GM19035 (cell line): ENCODE data around the gene HIPK4.
"Not testable (repeated sequence)": the region's sequence is repeated elsewhere in the genome, so short reads cannot be mapped to it uniquely, and the experiment has no call there.

Experiments used
- ATAC-seq: cut with Tn5 transposase; IDR thresholded peaks from one replicate; pipeline ENCODE4 v1.9.1; 2021; ENCODE audit not compliant: unreplicated experiment

The HIPK4 gene

GRCh38 chr19:40418040-40418439, 28.1 kb upstream of the HIPK4 start:
- no peak for ATAC-seq

GRCh38 chr19:40417643-40417981, 27.6 kb upstream of the HIPK4 start:
- ATAC-seq: no peak

- no peak for ATAC-seq
These were observed 27.1 kb upstream of the HIPK4 start for GRCh38 chr19:40416918-40417642.

- no peak for ATAC-seq
These were observed 25.8 kb upstream of the HIPK4 start for GRCh38 chr19:40415768-40416167.

GRCh38 chr19:40414542-40415535, 24.9 kb upstream of the HIPK4 start:
- ATAC-seq: no peak

GRCh38 chr19:40413291-40413845, 23.4 kb upstream of the HIPK4 start, which contains the start of gene PRX:
PRX (minus strand) TSS chr19:40413378; CDS start chr19:40407932, 5,446 bp downstream.
- ATAC-seq: no peak

GRCh38 chr19:40412866-40413265, 22.9 kb upstream of the HIPK4 start:
- ATAC-seq: no peak

- no peak for ATAC-seq
These were observed 22.0 kb upstream of the HIPK4 start for GRCh38 chr19:40411958-40412499.

- ATAC-seq: no peak
These were observed 21.3 kb upstream of the HIPK4 start for GRCh38 chr19:40411125-40411842.

- no peak for ATAC-seq
These were observed 20.0 kb upstream of the HIPK4 start for GRCh38 chr19:40410030-40410389.

- ATAC-seq: not testable (repeated sequence)
These were observed 18.6 kb upstream of the HIPK4 start for GRCh38 chr19:40408598-40408925.

GRCh38 chr19:40407714-40408597, 18.0 kb upstream of the HIPK4 start:
- ATAC-seq: no peak

GRCh38 chr19:40403262-40403984, 13.4 kb upstream of the HIPK4 start:
- ATAC-seq: peak; percentile 67

- ATAC-seq: no peak
These were observed 10.6 kb upstream of the HIPK4 start for GRCh38 chr19:40400559-40400958.

- no peak for ATAC-seq
These were observed 8.6 kb upstream of the HIPK4 start for GRCh38 chr19:40398417-40399131.

GRCh38 chr19:40397568-40397906, 7.6 kb upstream of the HIPK4 start:
- no peak for ATAC-seq

GRCh38 chr19:40396886-40397567, 7.0 kb upstream of the HIPK4 start:
- no peak for ATAC-seq

GRCh38 chr19:40395956-40396355, 6.0 kb upstream of the HIPK4 start:
- no peak for ATAC-seq
